ENCODE data around the gene MYO1H.

The MYO1H gene

GRCh38 chr12:109485201-109485600, 137.5 kb downstream of the MYO1H start:
- no peak overlapping the region for H3K27ac ChIP-seq (replicated peaks)
- no peak for TF ChIP-seq CTCF (IDR thresholded peaks at IDR 0.05; ENCODE audit: insufficient read depth, low read length)
- TF ChIP-seq SPI1 (IDR thresholded peaks at IDR 0.05; ENCODE audit: borderline replicate concordance, low read depth) = no peak
- no peak for TF ChIP-seq GABPA (IDR thresholded peaks at IDR 0.05; ENCODE audit: low read depth)
- no peak for TF ChIP-seq POLR2AphosphoS5 (IDR thresholded peaks at IDR 0.05; ENCODE audit: low read depth)
- no peak for TF ChIP-seq REST (IDR thresholded peaks at IDR 0.05; ENCODE audit: insufficient replicate concordance, low read depth)
- DNase-seq (ENCODE audit: low read depth in 1 of 2, low spot score in 1 of 2) = no peak
- H3K4me3 ChIP-seq (replicated peaks; ENCODE audit: insufficient read depth, low read length) = no peak overlapping the region
- H3K27me3 ChIP-seq (ENCODE audit: insufficient read depth, poor library complexity, severe bottlenecking) = no peaks in the 10 kb centered on the region

GRCh38 chr12:109487181-109488050, 139.7 kb downstream of the MYO1H start:
- TF ChIP-seq POLR2AphosphoS5 (IDR thresholded peaks at IDR 0.05; ENCODE audit: low read depth) (no peak), GABPA (IDR thresholded peaks at IDR 0.05; ENCODE audit: low read depth) (no peak)
- Histone ChIP-seq H3K27me3 (ENCODE audit: insufficient read depth, poor library complexity, severe bottlenecking) (no peaks in the 10 kb centered on the region), H3K27ac (replicated peaks) (no peak overlapping the region), H3K4me3 (replicated peaks; ENCODE audit: insufficient read depth, low read length) (no peak overlapping the region)
- no peak for DNase-seq (ENCODE audit: low read depth in 1 of 2, low spot score in 1 of 2)

GRCh38 chr12:109488051-109488665, 140.5 kb downstream of the MYO1H start:
- DNase-seq (ENCODE audit: low read depth in 1 of 2, low spot score in 1 of 2) = no peak
- TF ChIP-seq POLR2AphosphoS5 (IDR thresholded peaks at IDR 0.05; ENCODE audit: low read depth) = no peak
- TF ChIP-seq CTCF (IDR thresholded peaks at IDR 0.05; ENCODE audit: insufficient read depth, low read length) = no peak
- TF ChIP-seq GABPA (IDR thresholded peaks at IDR 0.05; ENCODE audit: low read depth) = no peak
- TF ChIP-seq REST (IDR thresholded peaks at IDR 0.05; ENCODE audit: insufficient replicate concordance, low read depth) = no peak
- TF ChIP-seq SPI1 (IDR thresholded peaks at IDR 0.05; ENCODE audit: borderline replicate concordance, low read depth) = no peak
- Histone ChIP-seq H3K4me3 (replicated peaks; ENCODE audit: insufficient read depth, low read length) (no peak overlapping the region), H3K27me3 (ENCODE audit: insufficient read depth, poor library complexity, severe bottlenecking) (no peaks in the 10 kb centered on the region), H3K27ac (replicated peaks) (no peak overlapping the region)
